Adrenal gland (tissue), 12 donors: Measurements from ENCODE around the gene CAMTA1. TPM values are rescaled to one million over a fixed set of nuclear protein-coding genes. Genes with fewer than 3 reads are reported as not detected.

Experiments used
- DNase-seq, 7 donors: peaks; one replicate each; pipeline ENCODE4 v3.0.0-alpha.2; 2019 to 2020
- H3K27ac ChIP-seq, 5 donors: fragments of 200-600 bp; sonication (generic) in 4 of 5; 1 replicate in 3 of 5; 2 replicates in 2 of 5; pipeline versions ENCODE4 v1.5.1 to v1.8.0; 2016 to 2020; ENCODE audit warnings: mild to moderate bottlenecking in 1 of 5
- H3K27me3 ChIP-seq: fragments of 200-600 bp; 2 replicates; pipeline ENCODE4 v1.8.0; 2021
- H3K36me3 ChIP-seq, 2 donors: fragments of 200-600 bp; replicated peaks in 1 of 2; 1 replicate in 1 of 2; 2 replicates in 1 of 2; pipeline versions ENCODE4 v1.5.1 to v1.8.0; 2018 to 2022
- H3K4me1 ChIP-seq, 2 donors: fragments of 200-600 bp; replicated peaks in 1 of 2; 1 replicate in 1 of 2; 2 replicates in 1 of 2; pipeline versions ENCODE4 v1.5.1 to v1.8.0; 2018 to 2021
- H3K4me3 ChIP-seq, 4 donors: fragments of 200-600 bp; sonication (generic) in 3 of 4; one replicate each; pipeline ENCODE4 v1.5.1; 2016 to 2018
- H3K9me3 ChIP-seq, 3 donors: fragments of 200-600 bp; sonication (generic) in 1 of 3; replicated peaks in 1 of 3; 1 replicate in 2 of 3; 2 replicates in 1 of 3; pipeline versions ENCODE4 v1.5.1 to v1.8.0; 2016 to 2021
- CTCF ChIP-seq, 6 experiments: fragments of 450-650 bp in 4 of 6; fragments of 200-600 bp in 2 of 6; sonication (generic) in 1 of 6; IDR thresholded peaks; 1 replicate in 5 of 6; 2 replicates in 1 of 6; pipeline versions ENCODE4 v1.5.1 to v1.8.0; 2016 to 2021; ENCODE audit warnings: antibody characterized with exemption in 6 of 6, mild to moderate bottlenecking in 2 of 6, moderate library complexity in 1 of 6
- POLR2A ChIP-seq, 2 donors: fragments of 450-650 bp; IDR thresholded peaks; one replicate each; pipeline ENCODE4 v1.6.1; 2017; ENCODE audit warnings: antibody characterized with exemption in 2 of 2, mild to moderate bottlenecking in 2 of 2, moderate library complexity in 1 of 2
- WGBS, 4 donors: extraction: QIAGEN DNeasy Blood & Tissue Kit in 2 of 4; methylation state at CpG; one replicate each; pipeline versions ENCODE4 v1.1.5 to v1.1.7; 2013 to 2017; 5-methylcytosine and 5-hydroxymethylcytosine counted together
- intact Hi-C, 2 donors: fragments of 100-400 bp; cut with DNase I; formaldehyde crosslinking; loops; one replicate each; pipeline versions ENCODE4 v1.14.1 to v1.15.0; 2022 to 2023
- polyA plus RNA-seq, 3 donors: library from polyadenylated mRNA; stranded (reverse); fragments of 200-250 nt in 2 of 3; fragments of 350-450 nt in 1 of 3; fragmentation: Illumina TruSeq in 1 of 3; extraction: RNeasy Lipid Tissue Mini Kit (QIAGEN cat#74804) in 1 of 3; gene quantifications; one replicate each; pipeline ENCODE4 v1.2.3, GENCODE V29; 2013 to 2014
- total RNA-seq, 9 donors: library from RNA; depleted of rRNA in 4 of 9; stranded (reverse); fragments of >200 nt in 4 of 9; fragments of 120-200 nt in 1 of 9; fragmentation: NEBNext Ultra II Directional in 1 of 9; extraction: Animal tissue kit (Norgen Biotek cat#: 25700) in 1 of 9; gene quantifications; one replicate each; pipeline versions ENCODE4 v1.1.0 to v1.2.4, GENCODE V29; 2013 to 2023
- donor health status: healthy with polysubstance abuse.
- donor health status: Bipolar disorder and iron deficiency.
- donor health status: DM: yes; HTN: yes; CAD: no.
- donor health status: DM: no; HTN: no; CAD: no.
- donor health status: DM: no; HTN: no; CAD: no.
- donor health status: DM: yes; HTN: yes; CAD: no.

Gene CAMTA1
- total and polyA plus RNA-seq, 12 donors: 62.9 to 141 (median 96.9) TPM

- no peaks in the 10 kb centered on the region for H3K27me3 ChIP-seq
- H3K4me3 ChIP-seq: no peak overlapping the region
- no peaks in the 10 kb centered on the region for H3K4me1 ChIP-seq
- no peaks in the 10 kb centered on the region for H3K9me3 ChIP-seq
- WGBS, 4 donors: 90 to 95% (median 93%) methylated on average over 8 to 10 of the region's 10 CpGs
- TF ChIP-seq CTCF (IDR thresholded peaks at IDR 0.05): no peak
- TF ChIP-seq POLR2A (IDR thresholded peaks at IDR 0.05): no peak
- no peaks in the 10 kb centered on the region for H3K36me3 ChIP-seq
- H3K27ac ChIP-seq: no peak overlapping the region
- intact Hi-C loops: no loop called here
- peak in 1 of 7 donors; percentile 36 for DNase-seq
Measured at GRCh38 chr1:7284839-7285435, 499.7 kb downstream of the CAMTA1 start.

- Histone ChIP-seq H3K9me3 (no peaks in the 10 kb centered on the region), H3K4me3 (no peak overlapping the region), H3K4me1 (no peaks in the 10 kb centered on the region), H3K36me3 (no peaks in the 10 kb centered on the region), H3K27ac (no peak overlapping the region), H3K27me3 (no peaks in the 10 kb centered on the region)
- WGBS, 4 donors: 83 to 91% (median 89%) methylated on average over 8 to 10 of the region's 10 CpGs
- TF ChIP-seq CTCF (IDR thresholded peaks at IDR 0.05) (no peak), POLR2A (IDR thresholded peaks at IDR 0.05) (no peak)
- peak in 1 of 7 donors; percentile 33 for DNase-seq
- intact Hi-C loops: no loop called here
Measured at GRCh38 chr1:7285856-7286454, 500.7 kb downstream of the CAMTA1 start.

GRCh38 chr1:7287013-7287412 is 501.8 kb downstream of the CAMTA1 start:
- Histone ChIP-seq H3K9me3 (no peaks in the 10 kb centered on the region), H3K36me3 (no peaks in the 10 kb centered on the region), H3K27me3 (no peaks in the 10 kb centered on the region), H3K4me3 (no peak overlapping the region), H3K4me1 (no peaks in the 10 kb centered on the region), H3K27ac (no peak overlapping the region)
- TF ChIP-seq POLR2A (IDR thresholded peaks at IDR 0.05) (no peak), CTCF (IDR thresholded peaks at IDR 0.05) (no peak)
- 85 to 90% (median 86%) methylated on average over 6 of the region's 6 CpGs for WGBS, 4 donors
- intact Hi-C loops: no loop called here
- DNase-seq: peak in 1 of 7 donors; percentile 34

- no peaks in the 10 kb centered on the region for H3K4me1 ChIP-seq
- 62 to 70% (median 67%) methylated on average over 5 of the region's 5 CpGs for WGBS, 4 donors
- TF ChIP-seq CTCF (IDR thresholded peaks at IDR 0.05): no peak
- no peak for TF ChIP-seq POLR2A (IDR thresholded peaks at IDR 0.05)
- H3K27me3 ChIP-seq: no peaks in the 10 kb centered on the region
- H3K9me3 ChIP-seq: no peaks in the 10 kb centered on the region
- no peak overlapping the region for H3K4me3 ChIP-seq
- no peak overlapping the region for H3K27ac ChIP-seq
- no peak for DNase-seq
- H3K36me3 ChIP-seq: no peaks in the 10 kb centered on the region
- intact Hi-C loops: no loop called here
Measured at GRCh38 chr1:7288992-7289391, 503.7 kb downstream of the CAMTA1 start.
